GM18861 (cell line): Measurements from ENCODE around the gene BHMT2.
A peak's percentile ranks its signal among the peaks of the same experiment; 100 is the strongest.

ENCODE experiments used
- ATAC-seq: cut with Tn5 transposase; IDR thresholded peaks from one replicate; pipeline ENCODE4 v1.9.1; 2021; ENCODE audit not compliant: unreplicated experiment

The BHMT2 gene

GRCh38 chr5:79069488-79070349 is at the start of gene BHMT2, which contains the start of gene DMGDH:
TSS of gene BHMT2 (plus strand) at chr5:79069767. CDS start at chr5:79069783, 16 bp downstream.
TSS of gene DMGDH (minus strand) at chr5:79069674. CDS start at chr5:79069620, 54 bp downstream.
- ATAC-seq: no peak

GRCh38 chr5:79020861-79021561 is 48.6 kb upstream of the BHMT2 start:
- peak; percentile 68 for ATAC-seq

GRCh38 chr5:79021753-79022152 is 47.8 kb upstream of the BHMT2 start:
- no peak for ATAC-seq

- ATAC-seq: no peak
Observed at GRCh38 chr5:79022771-79023170, 46.8 kb upstream of the BHMT2 start.

- no peak for ATAC-seq
Observed at GRCh38 chr5:79023348-79023747, 46.2 kb upstream of the BHMT2 start.

- ATAC-seq: no peak
Observed at GRCh38 chr5:79023947-79024346, 45.6 kb upstream of the BHMT2 start.

- no peak for ATAC-seq
Observed at GRCh38 chr5:79025054-79025472, 44.5 kb upstream of the BHMT2 start.

GRCh38 chr5:79030663-79031484 is 38.7 kb upstream of the BHMT2 start:
- ATAC-seq: no peak

GRCh38 chr5:79031485-79031867 is 38.1 kb upstream of the BHMT2 start:
- ATAC-seq: no peak

GRCh38 chr5:79032031-79032695 is 37.4 kb upstream of the BHMT2 start:
- no peak for ATAC-seq

- ATAC-seq: no peak
Observed at GRCh38 chr5:79032782-79033181, 36.8 kb upstream of the BHMT2 start.

GRCh38 chr5:79035237-79035636 is 34.3 kb upstream of the BHMT2 start:
- no peak for ATAC-seq

GRCh38 chr5:79036769-79037168 is 32.8 kb upstream of the BHMT2 start:
- no peak for ATAC-seq

GRCh38 chr5:79042188-79042587 is 27.4 kb upstream of the BHMT2 start:
- ATAC-seq: no peak

GRCh38 chr5:79047199-79047598 is 22.4 kb upstream of the BHMT2 start:
- no peak for ATAC-seq

- ATAC-seq: no peak
Observed at GRCh38 chr5:79048437-79048836, 21.1 kb upstream of the BHMT2 start.

GRCh38 chr5:79050498-79050897 is 19.1 kb upstream of the BHMT2 start:
- ATAC-seq: no peak

- ATAC-seq: no peak
Observed at GRCh38 chr5:79053321-79053720, 16.2 kb upstream of the BHMT2 start.

GRCh38 chr5:79055017-79055416 is 14.6 kb upstream of the BHMT2 start:
- ATAC-seq: no peak

GRCh38 chr5:79056847-79057246 is 12.7 kb upstream of the BHMT2 start:
- no peak for ATAC-seq

GRCh38 chr5:79059674-79060073 is 9.9 kb upstream of the BHMT2 start:
- no peak for ATAC-seq
